Vagina (tissue), 2 donors: ENCODE results near the gene PNKD.

Experiments
- POLR2A ChIP-seq, 2 donors: fragments of 450-650 bp; IDR thresholded peaks; one replicate each; pipeline ENCODE4 v1.6.1; 2017; ENCODE audit warnings: antibody characterized with exemption in 2 of 2, mild to moderate bottlenecking in 2 of 2, moderate library complexity in 2 of 2
- TF ChIP-seq, protein P1 (sequence below), 3 experiments: fragments of 450-650 bp in 2 of 3; fragments of 200-600 bp in 1 of 3; sonication (generic) in 1 of 3; IDR thresholded peaks; one replicate each; pipeline ENCODE4 v1.5.1; 2017 to 2019; ENCODE audit warnings: antibody characterized with exemption in 3 of 3, mild to moderate bottlenecking in 2 of 3, moderate library complexity in 2 of 3

- TF ChIP-seq, protein P1, sequence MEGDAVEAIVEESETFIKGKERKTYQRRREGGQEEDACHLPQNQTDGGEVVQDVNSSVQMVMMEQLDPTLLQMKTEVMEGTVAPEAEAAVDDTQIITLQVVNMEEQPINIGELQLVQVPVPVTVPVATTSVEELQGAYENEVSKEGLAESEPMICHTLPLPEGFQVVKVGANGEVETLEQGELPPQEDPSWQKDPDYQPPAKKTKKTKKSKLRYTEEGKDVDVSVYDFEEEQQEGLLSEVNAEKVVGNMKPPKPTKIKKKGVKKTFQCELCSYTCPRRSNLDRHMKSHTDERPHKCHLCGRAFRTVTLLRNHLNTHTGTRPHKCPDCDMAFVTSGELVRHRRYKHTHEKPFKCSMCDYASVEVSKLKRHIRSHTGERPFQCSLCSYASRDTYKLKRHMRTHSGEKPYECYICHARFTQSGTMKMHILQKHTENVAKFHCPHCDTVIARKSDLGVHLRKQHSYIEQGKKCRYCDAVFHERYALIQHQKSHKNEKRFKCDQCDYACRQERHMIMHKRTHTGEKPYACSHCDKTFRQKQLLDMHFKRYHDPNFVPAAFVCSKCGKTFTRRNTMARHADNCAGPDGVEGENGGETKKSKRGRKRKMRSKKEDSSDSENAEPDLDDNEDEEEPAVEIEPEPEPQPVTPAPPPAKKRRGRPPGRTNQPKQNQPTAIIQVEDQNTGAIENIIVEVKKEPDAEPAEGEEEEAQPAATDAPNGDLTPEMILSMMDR (IDR thresholded peaks at IDR 0.05): no peak
- no peak for TF ChIP-seq POLR2A (IDR thresholded peaks at IDR 0.05)
Measured at GRCh38 chr2:218234521-218234920, 35.8 kb upstream of the PNKD start.
